Ovary (tissue), 9 donors: ENCODE measurements around the gene RNF11. TPM values are rescaled to one million over a fixed set of nuclear protein-coding genes. Genes with fewer than 3 reads are reported as not detected.

ENCODE experiments used
- DNase-seq, 5 donors: peaks; one replicate each; pipeline ENCODE4 v3.0.0-alpha.2; 2019 to 2020
- H3K27ac ChIP-seq, 2 donors: fragments of 200-600 bp; one replicate each; pipeline versions ENCODE4 v1.5.1 to v1.8.0; 2019 to 2022
- H3K27me3 ChIP-seq: fragments of 200-600 bp; one replicate; pipeline ENCODE4 v1.8.0; 2022
- H3K36me3 ChIP-seq: fragments of 200-600 bp; sonication (generic); one replicate; pipeline ENCODE4 v1.5.1; 2019
- H3K4me1 ChIP-seq: one replicate; pipeline ENCODE4 v1.8.1; 2013; ENCODE audit warnings: mild to moderate bottlenecking, moderate library complexity; ENCODE audit not compliant: insufficient read depth
- H3K4me3 ChIP-seq: fragments of 200-600 bp; sonication (generic); one replicate; pipeline ENCODE4 v1.5.1; 2017
- H3K9me3 ChIP-seq, 2 donors: fragments of 200-600 bp in 1 of 2; sonication (generic) in 1 of 2; one replicate each; pipeline versions ENCODE4 v1.5.1 to v1.8.1; 2013 to 2019; ENCODE audit warnings: mild to moderate bottlenecking in 1 of 2, moderate library complexity in 1 of 2
- EP300 ChIP-seq: sonication (generic); formaldehyde crosslinking; IDR thresholded peaks from one replicate; pipeline ENCODE4 v1.6.1; 2017; ENCODE audit warnings: antibody characterized with exemption
- POLR2A ChIP-seq: fragments of 450-650 bp; IDR thresholded peaks from one replicate; pipeline ENCODE4 v1.6.1; 2017; ENCODE audit warnings: antibody characterized with exemption, mild to moderate bottlenecking, moderate library complexity
- WGBS, 3 donors: extraction: QIAGEN DNeasy Blood & Tissue Kit in 1 of 3; methylation state at CpG; one replicate each; pipeline versions ENCODE4 v1.1.5 to v1.1.7; 2013 to 2017; 5-methylcytosine and 5-hydroxymethylcytosine counted together
- intact Hi-C, 4 donors: fragments of 100-400 bp; cut with DNase I; formaldehyde crosslinking; loops; one replicate each; pipeline versions ENCODE4 v1.11.0 to v1.15.1; 2022 to 2023
- polyA plus RNA-seq, 2 donors: library from polyadenylated mRNA; stranded (reverse); fragments of 200-250 nt in 1 of 2; fragments of 350-450 nt in 1 of 2; fragmentation: Illumina TruSeq in 1 of 2; extraction: RNeasy Lipid Tissue Mini Kit (QIAGEN cat#74804) in 1 of 2; gene quantifications; one replicate each; pipeline ENCODE4 v1.2.3, GENCODE V29; 2013 to 2014
- total RNA-seq, 7 donors: library from RNA; depleted of rRNA in 2 of 7; stranded (reverse); fragments of >200 nt in 2 of 7; fragmentation: NEBNext Ultra II Directional in 3 of 7; extraction: Animal tissue kit (Norgen Biotek cat#: 25700) in 3 of 7; gene quantifications; one replicate each; pipeline versions ENCODE4 v1.1.0 to v1.2.4, GENCODE V29; 2016 to 2023
- TF ChIP-seq, protein P1 (sequence below), 3 donors: fragments of 450-650 bp in 2 of 3; fragments of 200-600 bp in 1 of 3; IDR thresholded peaks; one replicate each; pipeline versions ENCODE4 v1.5.1 to v1.8.0; 2016 to 2022; ENCODE audit warnings: antibody characterized with exemption in 3 of 3, mild to moderate bottlenecking in 1 of 3
- donor health status: DM: no; HTN: no; CAD: no; lungs with moderate emphysema.
- donor health status: DM: no; HTN: no; CAD: no.
- donor health status: Bipolar disorder and iron deficiency.
- donor health status: DM: yes; HTN: yes; CAD: no.
- donor health status: DM: no; HTN: no; CAD: no.
- donor health status: DM: yes; HTN: yes; CAD: no.

The RNF11 gene
- total and polyA plus RNA-seq, 9 donors = 108 to 209 (median 126) TPM

DNA sequence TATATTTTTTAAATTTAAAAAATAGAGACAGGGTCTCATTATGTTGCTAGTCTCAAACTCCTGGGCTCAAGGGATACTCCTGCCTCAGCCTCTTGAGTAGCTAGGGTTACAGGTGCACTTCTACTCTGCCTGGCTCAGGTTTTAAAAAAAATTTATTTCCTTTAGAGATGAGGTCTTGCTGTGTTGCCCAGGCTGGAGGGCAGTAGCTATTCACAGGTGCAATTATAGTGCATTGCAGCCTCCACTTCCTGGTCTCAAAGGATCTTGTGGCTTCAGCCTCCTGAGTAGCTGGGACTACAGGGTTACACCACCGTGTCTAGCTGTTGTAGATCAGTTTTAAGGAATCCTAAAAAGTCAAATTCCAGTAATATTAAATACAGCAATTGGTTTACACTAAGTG is 5.0 kb downstream of the RNF11 start:
- Histone ChIP-seq H3K4me1 (peaks cover 5% of the 10 kb centered on the region), H3K27me3 (no peaks in the 10 kb centered on the region), H3K36me3 (no peaks in the 10 kb centered on the region), H3K4me3 (no peak overlapping the region), H3K9me3 (no peaks in the 10 kb centered on the region), H3K27ac (no peak overlapping the region)
- TF ChIP-seq POLR2A (no peak), EP300 (no peak)
- TF ChIP-seq, protein P1, sequence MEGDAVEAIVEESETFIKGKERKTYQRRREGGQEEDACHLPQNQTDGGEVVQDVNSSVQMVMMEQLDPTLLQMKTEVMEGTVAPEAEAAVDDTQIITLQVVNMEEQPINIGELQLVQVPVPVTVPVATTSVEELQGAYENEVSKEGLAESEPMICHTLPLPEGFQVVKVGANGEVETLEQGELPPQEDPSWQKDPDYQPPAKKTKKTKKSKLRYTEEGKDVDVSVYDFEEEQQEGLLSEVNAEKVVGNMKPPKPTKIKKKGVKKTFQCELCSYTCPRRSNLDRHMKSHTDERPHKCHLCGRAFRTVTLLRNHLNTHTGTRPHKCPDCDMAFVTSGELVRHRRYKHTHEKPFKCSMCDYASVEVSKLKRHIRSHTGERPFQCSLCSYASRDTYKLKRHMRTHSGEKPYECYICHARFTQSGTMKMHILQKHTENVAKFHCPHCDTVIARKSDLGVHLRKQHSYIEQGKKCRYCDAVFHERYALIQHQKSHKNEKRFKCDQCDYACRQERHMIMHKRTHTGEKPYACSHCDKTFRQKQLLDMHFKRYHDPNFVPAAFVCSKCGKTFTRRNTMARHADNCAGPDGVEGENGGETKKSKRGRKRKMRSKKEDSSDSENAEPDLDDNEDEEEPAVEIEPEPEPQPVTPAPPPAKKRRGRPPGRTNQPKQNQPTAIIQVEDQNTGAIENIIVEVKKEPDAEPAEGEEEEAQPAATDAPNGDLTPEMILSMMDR (IDR thresholded peaks at IDR 0.05) = no peak
- no peak for DNase-seq
- 23 to 32% (median 26%) methylated on average over 1 of the region's 1 CpG for WGBS, 3 donors
- intact Hi-C loops = loop anchor here in 1 of 4 donors (10.0 kb wide), 1 partner anchor 46 kb away; no protein-coding TSS in a partner anchor

DNA sequence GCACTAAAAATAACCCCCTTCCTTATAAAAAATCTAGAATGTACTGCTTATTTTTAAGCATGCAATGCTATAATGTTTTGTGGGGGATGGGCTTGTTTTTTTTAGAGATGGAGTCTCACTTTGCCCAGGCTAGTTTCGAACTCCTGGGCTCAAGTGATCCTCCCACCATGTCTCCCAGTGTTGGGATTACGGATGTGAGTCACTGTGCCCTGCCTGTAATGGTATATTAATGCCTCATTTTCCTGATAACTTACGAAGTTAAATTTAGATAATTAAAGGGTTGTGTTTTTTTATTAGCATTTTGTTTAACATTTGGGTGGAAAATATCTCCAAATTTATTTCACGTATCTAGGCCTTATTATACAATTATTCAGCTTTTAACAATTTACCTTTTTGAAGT is 6.5 kb downstream of the RNF11 start:
- no peak for DNase-seq
- no peaks in the 10 kb centered on the region for H3K36me3 ChIP-seq
- no peaks in the 10 kb centered on the region for H3K27me3 ChIP-seq
- no peaks in the 10 kb centered on the region for H3K9me3 ChIP-seq
- no peak overlapping the region for H3K4me3 ChIP-seq
- TF ChIP-seq EP300 (no peak), POLR2A (no peak)
- TF ChIP-seq, protein P1 (IDR thresholded peaks at IDR 0.05) = no peak
- 66 to 77% (median 72%) methylated on average over 4 of the region's 4 CpGs for WGBS, 3 donors
- H3K4me1 ChIP-seq = peaks cover 7% of the 10 kb centered on the region
- intact Hi-C loops = loop anchor here in 1 of 4 donors (10.0 kb wide), 1 partner anchor 48 kb away; no protein-coding TSS in a partner anchor
- no peak overlapping the region for H3K27ac ChIP-seq

DNA sequence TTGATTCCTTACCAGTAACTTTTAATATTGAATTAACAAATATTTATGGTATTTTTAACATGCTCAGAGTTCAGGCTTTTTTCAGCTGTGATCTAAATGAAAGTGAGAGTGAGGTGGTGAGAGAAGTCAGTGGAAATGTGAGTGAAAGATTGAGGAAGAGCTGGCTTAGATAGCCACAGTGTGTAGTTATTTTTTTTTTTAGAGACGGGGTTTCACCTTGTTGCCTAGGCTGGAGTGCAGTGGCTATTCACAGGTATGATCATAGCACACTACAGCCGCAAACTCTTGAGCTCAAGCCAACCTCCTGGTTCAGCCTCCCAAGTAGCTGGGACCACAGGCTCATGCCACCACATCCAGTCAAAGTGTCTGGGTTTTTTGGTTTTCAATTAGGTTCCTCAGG is 10.9 kb downstream of the RNF11 start:
- H3K4me1 ChIP-seq = peaks cover 3% of the 10 kb centered on the region
- no peak overlapping the region for H3K27ac ChIP-seq
- no peak for DNase-seq
- H3K4me3 ChIP-seq = no peak overlapping the region
- H3K36me3 ChIP-seq = no peaks in the 10 kb centered on the region
- no peaks in the 10 kb centered on the region for H3K9me3 ChIP-seq
- intact Hi-C loops = loop anchor here in 1 of 4 donors (10.0 kb wide), 1 partner anchor 52 kb away; no protein-coding TSS in a partner anchor
- TF ChIP-seq EP300 = no peak
- TF ChIP-seq, protein P1 (IDR thresholded peaks at IDR 0.05) = no peak
- TF ChIP-seq POLR2A = no peak
- H3K27me3 ChIP-seq = no peaks in the 10 kb centered on the region
- 90 to 94% (median 93%) methylated on average over 2 of the region's 2 CpGs for WGBS, 3 donors

DNA sequence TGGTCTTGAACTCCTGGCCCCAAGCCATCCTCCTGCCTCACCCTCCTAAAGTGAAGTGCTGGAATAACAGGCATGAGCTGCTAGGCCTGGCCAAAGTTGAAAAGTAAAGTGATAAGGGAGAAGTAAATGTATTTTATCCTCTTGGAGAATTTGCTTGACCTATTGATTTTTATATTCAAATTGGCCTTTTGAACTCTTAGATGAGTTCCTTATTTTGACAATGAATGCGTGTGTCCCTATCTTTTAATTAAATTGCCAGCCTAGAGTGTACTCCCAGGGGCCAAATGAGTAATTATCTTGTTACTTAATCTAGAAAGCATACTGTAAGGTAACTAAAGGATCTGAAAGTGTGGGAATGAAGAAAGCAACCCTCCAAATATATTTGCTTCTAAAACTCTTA is 11.4 kb downstream of the RNF11 start:
- Histone ChIP-seq H3K27ac (no peak overlapping the region), H3K4me1 (peaks cover 3% of the 10 kb centered on the region), H3K27me3 (no peaks in the 10 kb centered on the region), H3K9me3 (no peaks in the 10 kb centered on the region), H3K36me3 (no peaks in the 10 kb centered on the region), H3K4me3 (no peak overlapping the region)
- DNase-seq = no peak
- TF ChIP-seq, protein P1 (IDR thresholded peaks at IDR 0.05) = no peak
- TF ChIP-seq EP300 (no peak), POLR2A (no peak)
- WGBS, 3 donors = 67 to 84% (median 73%) methylated on average over 1 of the region's 1 CpG
- intact Hi-C loops = loop anchor here in 1 of 4 donors (10.0 kb wide), 1 partner anchor 53 kb away; no protein-coding TSS in a partner anchor
